OCI-LY3 (cell line): ENCODE results near the gene BCO1.

Experiments used
- H2AFZ ChIP-seq: fragments of 200-600, 300-600 bp; shearing (Covaris generic); 2 replicates; pipeline ENCODE4 v1.6.0; 2014; ENCODE audit warnings: antibody characterized with exemption, low read depth, low read length
- H3K27ac ChIP-seq: fragments of 200-600, 300-600 bp; sonication (generic); 2 replicates; pipeline ENCODE4 v1.5.1; 2014; ENCODE audit warnings: mild to moderate bottlenecking, low read length, moderate library complexity, mixed read lengths
- H3K27me3 ChIP-seq: fragments of 200-600, 300-600 bp; sonication (generic); 2 replicates; pipeline ENCODE4 v1.6.1; 2014; ENCODE audit warnings: low read depth, low read length, mixed read lengths
- H3K36me3 ChIP-seq: fragments of 200-600, 300-600 bp; sonication (generic); replicated peaks from 2 replicates; pipeline ENCODE3; 2014; ENCODE audit warnings: low read depth, low read length, mixed read lengths
- H3K4me1 ChIP-seq: fragments of 300-600, 200-600 bp; sonication (generic); 2 replicates; pipeline ENCODE4 v1.6.1; 2014; ENCODE audit warnings: low read length, mixed read lengths
- H3K4me2 ChIP-seq: fragments of 200-600, 300-600 bp; sonication (generic); 2 replicates; pipeline ENCODE4 v1.6.1; 2014; ENCODE audit warnings: low read length, mixed read lengths
- H3K4me3 ChIP-seq: fragments of 300-600, 200-600 bp; sonication (generic); 2 replicates; pipeline ENCODE4 v1.5.1; 2014; ENCODE audit warnings: antibody characterized with exemption, mild to moderate bottlenecking, low read length, moderate library complexity
- H3K79me2 ChIP-seq: fragments of 300-600, 200-600 bp; shearing (Covaris generic); 2 replicates; pipeline ENCODE4 v1.6.1; 2014; ENCODE audit warnings: mild to moderate bottlenecking, low read length, mixed read lengths
- H3K9ac ChIP-seq: fragments of 300-600, 200-600 bp; shearing (Covaris generic); 2 replicates; pipeline ENCODE4 v1.6.0; 2014; ENCODE audit warnings: mild to moderate bottlenecking, low read length, moderate library complexity
- H3K9me3 ChIP-seq: fragments of 200-600, 300-600 bp; shearing (Covaris generic); 2 replicates; pipeline ENCODE4 v1.6.1; 2014; ENCODE audit warnings: low read length, mixed read lengths; ENCODE audit not compliant: insufficient read depth
- H4K20me1 ChIP-seq: fragments of 200-600, 300-600 bp; sonication (generic); 2 replicates; pipeline ENCODE4 v1.6.1; 2016; ENCODE audit warnings: low read length, mixed read lengths; ENCODE audit not compliant: insufficient read depth
- CTCF ChIP-seq: fragments of 200-600, 300-600 bp; sonication (generic); IDR thresholded peaks from 2 replicates; pipeline ENCODE4 v1.5.1; 2014; ENCODE audit warnings: antibody characterized with exemption, low read length, low read depth
- EZH2phosphoT487 ChIP-seq: fragments of 200-600 bp; shearing (Covaris generic); IDR thresholded peaks from 2 replicates; pipeline ENCODE4 v1.6.1; 2018; ENCODE audit warnings: antibody characterized with exemption, mixed run types, low read depth

The BCO1 gene

GRCh38 chr16:81231014-81231413, 7.5 kb upstream of the BCO1 start:
- Histone ChIP-seq H3K4me3 (peak overlapping the region; percentile 59), H4K20me1 (no peaks in the 10 kb centered on the region), H3K4me2 (peak overlapping the region; percentile 62), H3K36me3 (no peaks in the 10 kb centered on the region), H3K4me1 (peaks cover 15% of the 10 kb centered on the region), H3K9ac (no peak overlapping the region), H3K27me3 (peaks cover 14% of the 10 kb centered on the region), H3K79me2 (no peaks in the 10 kb centered on the region), H2AFZ (peak overlapping the region; percentile 47; the same call in 1 of the 2 replicates), H3K27ac (no peak overlapping the region), H3K9me3 (no peaks in the 10 kb centered on the region)
- no peak for TF ChIP-seq EZH2phosphoT487
- TF ChIP-seq CTCF = no peak

- no peaks in the 10 kb centered on the region for H3K36me3 ChIP-seq
- H2AFZ ChIP-seq = no peak overlapping the region
- H3K79me2 ChIP-seq = no peaks in the 10 kb centered on the region
- no peak for TF ChIP-seq CTCF
- TF ChIP-seq EZH2phosphoT487 = no peak
- no peak overlapping the region for H3K4me3 ChIP-seq
- no peak overlapping the region for H3K4me2 ChIP-seq
- no peak overlapping the region for H3K9ac ChIP-seq
- H3K27me3 ChIP-seq = peaks cover 14% of the 10 kb centered on the region
- peaks cover 18% of the 10 kb centered on the region for H3K4me1 ChIP-seq
- no peak overlapping the region for H3K27ac ChIP-seq
- no peaks in the 10 kb centered on the region for H3K9me3 ChIP-seq
- H4K20me1 ChIP-seq = no peaks in the 10 kb centered on the region
Observed at GRCh38 chr16:81232740-81233367, 5.6 kb upstream of the BCO1 start.

GRCh38 chr16:81237282-81237681, 1.2 kb upstream of the BCO1 start:
- Histone ChIP-seq H2AFZ (no peak overlapping the region), H3K4me1 (peaks cover 12% of the 10 kb centered on the region), H3K4me3 (no peak overlapping the region), H4K20me1 (no peaks in the 10 kb centered on the region), H3K27ac (no peak overlapping the region), H3K9me3 (no peaks in the 10 kb centered on the region), H3K36me3 (no peaks in the 10 kb centered on the region), H3K9ac (no peak overlapping the region), H3K4me2 (no peak overlapping the region), H3K79me2 (no peaks in the 10 kb centered on the region), H3K27me3 (no peaks in the 10 kb centered on the region)
- no peak for TF ChIP-seq CTCF
- TF ChIP-seq EZH2phosphoT487 = no peak

- no peak overlapping the region for H2AFZ ChIP-seq
- peak overlapping the region; percentile 69 for H3K4me3 ChIP-seq
- no peak overlapping the region for H3K27ac ChIP-seq
- TF ChIP-seq CTCF (no peak), EZH2phosphoT487 (no peak)
- peak overlapping the region; percentile 76 for H3K4me2 ChIP-seq
- no peaks in the 10 kb centered on the region for H3K36me3 ChIP-seq
- no peaks in the 10 kb centered on the region for H3K27me3 ChIP-seq
- H3K9me3 ChIP-seq = no peaks in the 10 kb centered on the region
- H3K4me1 ChIP-seq = peaks cover 12% of the 10 kb centered on the region
- H4K20me1 ChIP-seq = no peaks in the 10 kb centered on the region
- no peaks in the 10 kb centered on the region for H3K79me2 ChIP-seq
- H3K9ac ChIP-seq = no peak overlapping the region
Observed at GRCh38 chr16:81237942-81238295, 570 bp upstream of the BCO1 start.
